OCI-M1 (cell line): Measurements from ENCODE around the gene UTP3.
"Not testable (repeated sequence)": the region's sequence is repeated elsewhere in the genome, so short reads cannot be mapped to it uniquely, and the experiment has no call there.

Source experiments
- DNase-seq: peaks from one replicate; lab custom pipeline; 2025; lab: John Stamatoyannopoulos, UW

Gene UTP3, protein sequence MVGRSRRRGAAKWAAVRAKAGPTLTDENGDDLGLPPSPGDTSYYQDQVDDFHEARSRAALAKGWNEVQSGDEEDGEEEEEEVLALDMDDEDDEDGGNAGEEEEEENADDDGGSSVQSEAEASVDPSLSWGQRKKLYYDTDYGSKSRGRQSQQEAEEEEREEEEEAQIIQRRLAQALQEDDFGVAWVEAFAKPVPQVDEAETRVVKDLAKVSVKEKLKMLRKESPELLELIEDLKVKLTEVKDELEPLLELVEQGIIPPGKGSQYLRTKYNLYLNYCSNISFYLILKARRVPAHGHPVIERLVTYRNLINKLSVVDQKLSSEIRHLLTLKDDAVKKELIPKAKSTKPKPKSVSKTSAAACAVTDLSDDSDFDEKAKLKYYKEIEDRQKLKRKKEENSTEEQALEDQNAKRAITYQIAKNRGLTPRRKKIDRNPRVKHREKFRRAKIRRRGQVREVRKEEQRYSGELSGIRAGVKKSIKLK

DNA sequence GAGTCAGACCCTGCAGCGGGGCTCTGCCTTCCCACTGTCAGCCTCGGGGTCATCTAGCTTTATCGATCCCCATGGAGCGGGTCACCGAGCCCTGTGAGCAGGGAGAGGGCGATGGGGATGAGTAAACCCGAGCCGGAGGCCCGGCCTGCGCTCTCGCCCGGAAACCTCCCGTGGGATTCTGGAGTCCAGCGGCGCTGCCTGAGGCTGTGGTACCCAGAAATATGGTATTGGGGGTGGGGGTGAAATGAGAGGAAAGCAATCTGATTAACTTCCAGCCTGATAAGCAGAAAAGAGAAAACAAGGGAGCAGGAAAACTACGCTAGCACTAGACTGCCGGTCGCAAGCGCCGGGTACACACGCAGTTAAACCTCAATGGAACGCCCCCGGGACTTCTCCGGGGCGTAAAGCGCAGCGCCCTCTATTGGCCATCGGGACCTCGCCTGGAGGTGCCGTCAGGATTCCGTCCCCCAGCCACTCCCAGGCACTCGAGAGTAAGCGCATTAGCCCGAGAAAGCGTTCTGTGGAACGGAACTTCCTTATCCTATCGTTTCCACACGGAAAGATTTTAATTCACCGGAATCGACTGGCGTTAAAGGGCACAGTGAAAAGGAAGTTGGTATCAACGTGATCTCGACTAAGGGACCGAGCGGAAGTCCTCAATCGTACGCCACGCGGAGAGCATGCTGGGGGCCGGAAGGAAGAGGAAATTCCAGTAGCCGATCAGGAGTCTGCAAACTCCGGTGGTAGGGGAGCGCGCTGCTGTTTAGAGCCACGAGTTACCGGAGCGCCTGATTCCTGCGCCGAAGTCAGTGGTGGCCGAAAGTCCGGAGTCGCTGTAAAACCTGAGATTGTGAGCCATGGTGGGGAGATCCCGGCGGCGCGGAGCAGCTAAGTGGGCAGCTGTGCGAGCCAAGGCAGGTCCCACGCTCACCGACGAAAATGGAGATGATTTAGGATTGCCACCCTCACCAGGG, at the start of gene UTP3:
UTP3 (plus strand) TSS at position 712 of the 974 bp plus-strand sequence; CDS start at position 858, 146 bp downstream.
- DNase-seq = peak; percentile 99

GRCh38 chr4:70640192-70640591, 48.1 kb upstream of the UTP3 start:
- no peak for DNase-seq

DNA sequence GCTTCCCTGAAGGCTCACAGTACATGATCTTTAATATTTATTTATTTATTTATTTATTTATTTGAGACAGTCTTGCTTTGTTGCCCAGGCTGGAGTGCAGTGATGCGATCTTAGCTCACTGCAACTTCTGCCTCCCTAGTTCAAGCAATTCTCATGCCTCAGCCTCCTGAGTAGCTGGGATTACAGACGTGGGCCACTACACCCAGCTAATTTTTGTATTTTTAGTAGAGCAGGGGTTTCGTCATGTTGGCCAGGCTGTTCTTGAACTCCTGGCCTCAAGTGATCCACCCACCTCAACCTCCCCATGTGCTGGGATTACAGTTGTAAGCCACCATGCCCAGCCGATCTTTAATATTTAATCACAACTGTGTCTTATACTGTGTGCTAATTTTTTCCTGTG, 37.6 kb upstream of the UTP3 start:
- not testable (repeated sequence) for DNase-seq

GRCh38 chr4:70651864-70652506, 36.3 kb upstream of the UTP3 start:
- peak; percentile 60 for DNase-seq

DNA sequence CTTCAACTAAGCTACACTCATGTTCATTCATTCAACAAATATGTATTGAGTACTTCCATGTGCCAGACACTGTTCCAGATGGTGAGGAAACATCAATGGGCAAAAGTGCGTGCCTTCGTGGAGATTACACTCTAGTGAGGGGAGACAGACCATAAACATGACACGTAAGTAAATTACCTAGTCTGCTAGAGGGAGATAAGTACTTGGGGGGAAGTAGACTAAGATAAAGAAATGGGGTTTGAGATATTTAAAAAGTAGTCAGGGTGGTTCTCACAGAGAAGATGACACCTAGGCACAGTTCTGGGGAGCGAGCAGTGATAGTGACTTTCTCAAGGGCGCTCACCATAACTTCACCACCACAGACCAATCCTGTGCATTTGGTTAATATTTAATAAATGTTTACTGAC, 33.7 kb upstream of the UTP3 start:
- DNase-seq = peak; percentile 73

DNA sequence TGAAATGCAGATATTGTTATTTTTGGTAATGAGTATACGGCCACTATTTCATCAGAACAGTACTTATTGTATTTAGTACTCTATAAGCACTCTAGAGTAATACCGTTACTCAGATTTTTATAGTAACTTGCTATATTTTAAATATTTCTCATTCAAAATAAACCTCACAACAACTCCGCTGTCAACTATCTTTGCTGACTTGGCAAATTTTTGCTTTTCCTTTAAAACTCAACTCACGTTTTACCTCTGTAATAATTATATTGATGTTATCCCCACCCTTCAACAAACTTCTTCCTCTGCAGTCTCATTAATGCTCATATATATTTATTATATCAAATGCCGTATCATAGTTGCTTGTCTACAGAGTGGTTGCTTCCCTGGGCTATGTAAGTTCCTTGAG, 31.0 kb upstream of the UTP3 start:
- no peak for DNase-seq

DNA sequence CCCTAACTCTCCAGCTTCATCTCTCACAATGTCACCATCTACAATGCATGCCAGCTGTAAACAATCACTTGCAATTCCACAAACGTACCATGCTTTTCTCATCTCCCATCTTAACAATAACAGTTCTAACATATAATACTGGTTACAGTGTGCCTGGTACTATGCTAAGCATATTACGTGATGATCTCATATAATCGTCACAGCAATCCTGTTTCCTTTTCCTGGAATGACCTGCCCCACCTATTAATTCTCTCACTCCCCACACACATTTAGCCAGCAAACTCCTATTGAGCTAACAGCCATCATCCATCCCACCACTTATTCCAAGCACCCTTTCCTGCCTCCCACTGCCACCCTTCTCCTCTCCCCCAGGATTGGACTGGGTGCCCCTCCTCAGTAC, 29.9 kb upstream of the UTP3 start:
- DNase-seq = no peak

DNA sequence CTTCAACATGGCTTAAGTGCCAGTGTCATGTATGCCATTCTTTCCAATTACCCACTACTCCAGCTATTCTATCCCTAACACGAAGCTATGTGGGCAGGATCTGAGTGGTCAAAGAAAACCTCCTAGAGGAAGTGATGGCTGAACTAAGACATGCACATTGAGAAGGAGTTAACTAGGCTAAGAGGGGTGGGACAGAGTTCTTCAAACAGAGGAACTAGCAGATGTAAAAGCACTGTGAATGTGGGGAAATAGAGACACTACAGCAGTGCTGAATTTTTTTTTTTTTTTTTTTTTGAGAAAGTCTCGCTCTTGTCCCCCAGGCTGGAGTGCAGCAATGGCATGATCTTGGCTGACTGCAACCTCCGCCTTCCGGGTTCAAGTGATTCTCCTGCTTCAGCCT, 28.2 kb upstream of the UTP3 start:
- no peak for DNase-seq

DNA sequence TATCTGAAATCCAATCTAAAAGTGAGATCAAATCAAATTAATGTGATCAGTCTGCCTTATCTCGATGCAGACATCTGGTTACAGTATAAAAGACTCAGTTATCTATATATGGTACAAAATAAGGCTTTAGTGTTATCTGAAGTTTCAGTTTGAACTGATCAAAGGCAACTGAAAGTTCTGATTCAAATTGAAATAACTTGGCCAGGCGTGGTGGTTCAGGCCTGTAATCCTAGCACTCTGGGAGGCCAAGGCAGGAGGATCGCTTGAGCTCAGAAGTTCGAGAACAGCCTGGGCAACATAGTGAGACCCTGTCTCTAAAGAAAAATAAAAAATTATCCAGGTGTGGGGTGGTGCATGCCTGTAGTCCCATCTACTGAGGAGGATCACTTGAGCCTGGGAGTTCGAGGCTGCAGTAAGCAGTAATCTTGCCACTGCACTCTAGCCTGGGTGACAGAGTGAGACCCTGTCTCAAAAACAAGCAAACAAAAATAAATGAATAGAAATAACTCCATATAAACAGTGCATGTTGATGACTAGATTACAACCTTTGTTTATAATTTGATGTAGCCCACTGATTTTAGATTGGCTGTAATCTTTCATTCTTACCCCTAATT, 26.9 kb upstream of the UTP3 start:
- DNase-seq = not testable (repeated sequence)

DNA sequence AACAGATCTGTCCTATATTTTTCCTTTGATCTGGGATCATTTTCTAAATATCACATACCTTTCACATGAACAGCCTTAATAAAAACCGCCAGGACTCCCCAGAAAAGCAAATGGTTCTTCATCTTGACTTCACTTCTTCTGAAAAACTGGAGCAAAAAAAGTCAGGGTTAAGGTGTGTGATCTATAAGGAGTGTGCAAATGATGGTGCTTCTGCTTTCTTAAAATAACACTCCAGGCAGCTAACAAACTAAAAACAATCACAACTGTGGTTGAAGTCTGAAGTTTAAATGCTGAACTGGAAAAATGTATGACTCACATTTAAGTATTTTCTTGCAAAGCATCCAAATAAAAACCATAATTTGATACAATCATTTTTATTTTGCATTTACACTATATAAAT, 22.0 kb upstream of the UTP3 start, which contains the start of gene JCHAIN:
JCHAIN (minus strand) TSS at position 140 of the 400 bp plus-strand sequence; CDS start at position 122, 18 bp downstream.
- no peak for DNase-seq

- no peak for DNase-seq
These were observed 20.4 kb upstream of the UTP3 start for GRCh38 chr4:70667740-70668535.

GRCh38 chr4:70670332-70671014, 17.9 kb upstream of the UTP3 start:
- DNase-seq = no peak

GRCh38 chr4:70671091-70671490, 17.2 kb upstream of the UTP3 start:
- DNase-seq = no peak

- DNase-seq = no peak
These were observed 14.1 kb upstream of the UTP3 start for GRCh38 chr4:70674191-70674590.

- no peak for DNase-seq
These were observed 13.6 kb upstream of the UTP3 start for GRCh38 chr4:70674731-70675130.

DNA sequence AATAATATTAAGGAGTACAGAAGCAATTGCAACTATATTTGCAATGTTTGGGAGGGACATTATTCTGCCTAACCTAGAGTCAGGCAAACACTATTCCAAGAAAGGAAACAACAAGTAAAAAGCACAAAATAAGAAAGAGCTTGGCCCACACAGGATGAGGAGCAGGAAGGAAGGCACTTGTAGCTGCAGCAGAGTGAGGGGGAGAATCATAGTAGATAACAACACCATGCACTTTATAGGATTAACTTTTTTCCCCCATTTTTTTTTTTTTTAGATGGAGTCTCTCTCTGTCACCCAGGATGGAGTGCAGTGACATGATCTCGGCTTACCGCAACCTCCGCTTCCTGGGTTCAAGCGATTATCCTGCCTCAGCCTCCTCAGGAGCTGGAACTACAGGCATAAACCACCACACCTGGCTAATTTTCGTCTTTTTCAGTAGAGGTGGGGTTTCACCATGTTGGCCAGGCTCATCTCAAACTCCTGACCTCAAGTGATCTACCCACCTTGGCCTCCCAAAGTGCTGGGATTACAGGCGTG, 11.7 kb upstream of the UTP3 start:
- DNase-seq = no peak

DNA sequence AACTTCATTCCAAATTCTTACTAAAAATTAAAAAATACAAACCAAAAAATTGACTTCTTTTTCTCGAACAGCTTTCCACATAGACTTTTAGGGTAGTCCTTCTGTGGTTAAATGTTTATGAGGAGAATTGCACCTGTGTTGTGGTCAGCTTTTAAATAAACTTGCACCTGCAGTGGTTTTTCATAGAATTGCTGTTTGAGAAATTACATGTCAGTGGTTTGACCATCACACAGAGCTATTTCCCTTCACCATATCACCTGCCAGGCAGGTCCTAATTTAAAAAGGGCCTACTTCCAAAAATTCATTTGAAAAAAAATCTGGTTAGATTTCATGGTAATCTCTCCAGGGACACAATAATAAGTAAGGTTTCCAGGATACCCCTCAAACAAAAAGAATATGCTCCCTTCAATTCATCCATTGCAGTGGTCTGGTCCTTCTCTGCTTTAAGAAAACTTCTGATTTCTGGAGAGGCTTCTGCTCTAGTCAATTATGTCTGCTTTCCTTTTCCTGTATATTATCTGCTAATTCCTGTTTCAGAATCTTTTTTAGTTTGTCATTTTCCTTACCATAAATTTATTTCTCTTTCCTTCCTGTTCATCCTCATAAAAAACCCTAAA, 9.8 kb upstream of the UTP3 start:
- no peak for DNase-seq

DNA sequence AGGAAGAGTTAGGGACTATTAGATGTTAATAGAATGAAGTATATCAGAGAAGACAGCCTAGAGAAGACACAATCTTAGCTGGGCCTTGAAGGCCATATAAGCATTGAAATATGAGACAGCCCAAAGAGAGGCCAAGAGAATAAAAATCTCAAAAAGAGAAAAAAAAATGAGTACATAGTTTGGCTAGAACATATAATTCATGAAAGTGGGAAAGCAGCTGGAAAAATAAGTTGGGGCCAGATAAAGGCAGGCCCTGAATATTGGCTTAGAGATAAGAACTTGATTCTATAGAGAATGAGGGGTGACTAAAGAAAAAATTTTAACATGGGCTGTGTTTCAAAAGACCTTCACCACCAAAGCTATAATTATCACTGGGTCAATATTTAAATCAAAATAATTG, 7.4 kb upstream of the UTP3 start:
- DNase-seq = no peak

DNA sequence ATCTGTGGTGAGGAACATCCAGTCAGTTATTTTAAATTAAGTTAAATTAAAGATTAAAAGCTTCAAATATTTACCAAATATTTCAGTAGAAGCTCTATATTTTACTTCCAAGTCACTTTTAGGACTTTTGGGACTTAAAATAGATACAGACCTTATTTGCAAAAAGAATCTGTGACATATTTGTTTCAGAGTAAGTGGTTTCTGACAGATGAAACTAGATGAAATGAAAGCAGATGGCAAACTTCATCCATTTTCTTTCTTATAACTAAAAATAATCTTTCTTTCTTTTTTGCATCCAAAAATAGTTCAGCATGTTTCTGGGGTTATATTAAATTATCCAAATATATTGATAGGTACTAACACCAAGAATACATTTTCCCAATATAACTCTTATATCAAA, 6.6 kb upstream of the UTP3 start:
- no peak for DNase-seq
